MCF 10A (cell line): ENCODE data around the gene CLPX. TPM values are rescaled to one million over a fixed set of nuclear protein-coding genes. Genes with fewer than 3 reads are reported as not detected.

ENCODE experiments used
- BruUV-seq: library from RNA; stranded (reverse); fragments of 400-500 nt; replicated peaks from 2 replicates; lab custom pipeline; 2021; lab: Mats Ljungman, UMichigan
- CTCF ChIA-PET: fragments of 300-600 bp; sonication (Branson Sonifier 250); formaldehyde crosslinking; extraction: SDS; loops from one replicate; lab custom pipeline; 2021; ENCODE audit warnings: antibody characterized with exemption, inconsistent platforms; lab: Yijun Ruan, JAX
- POLR2A ChIA-PET: fragments of 300-600, 350-650 bp; sonication (Branson Sonifier 250); formaldehyde crosslinking; extraction: SDS; loops from one replicate; lab custom pipeline; 2020; ENCODE audit warnings: antibody characterized with exemption, inconsistent platforms; lab: Yijun Ruan, JAX
- DNase-seq: peaks from one replicate; pipeline ENCODE4 v3.0.0-alpha.2; 2018; ENCODE audit not compliant: unreplicated experiment
- H3K27ac Mint-ChIP-seq: one replicate; pipeline ENCODE4 v1.8.0; 2022; ENCODE audit warnings: mild to moderate bottlenecking, low read depth, mixed read lengths; ENCODE audit not compliant: unreplicated experiment
- H3K27me3 Mint-ChIP-seq: one replicate; pipeline ENCODE4 v1.8.0; 2022; ENCODE audit warnings: mixed read lengths; ENCODE audit not compliant: insufficient read depth, unreplicated experiment
- H3K36me3 Mint-ChIP-seq: one replicate; pipeline ENCODE4 v1.8.0; 2022; ENCODE audit warnings: mild to moderate bottlenecking, moderate library complexity, mixed read lengths; ENCODE audit not compliant: insufficient read depth, unreplicated experiment
- H3K4me1 Mint-ChIP-seq: one replicate; pipeline ENCODE4 v1.8.0; 2022; ENCODE audit warnings: mixed read lengths; ENCODE audit not compliant: insufficient read depth, unreplicated experiment
- H3K4me3 Mint-ChIP-seq: one replicate; pipeline ENCODE4 v1.8.0; 2022; ENCODE audit warnings: mild to moderate bottlenecking, moderate library complexity, mixed read lengths; ENCODE audit not compliant: unreplicated experiment
- H3K9me3 Mint-ChIP-seq: one replicate; pipeline ENCODE4 v1.8.0; 2022; ENCODE audit warnings: mixed read lengths; ENCODE audit not compliant: unreplicated experiment
- intact Hi-C: fragments of 100-400 bp; cut with micrococcal nuclease; formaldehyde crosslinking; loops from 2 replicates; pipeline ENCODE4 v1.14.1; 2022
- total RNA-seq: library from RNA; stranded (reverse); gene quantifications from 2 replicates; pipeline ENCODE4 v1.2.3, GENCODE V29; 2022
- TF ChIP-seq, protein P1 (sequence below): fragments of 200-600 bp; IDR thresholded peaks from one replicate; pipeline ENCODE4 v1.8.0; 2022; ENCODE audit warnings: antibody characterized with exemption, mild to moderate bottlenecking; ENCODE audit not compliant: unreplicated experiment

Gene CLPX
- total RNA-seq, 1 experiment from 2014 or later, result 48.9 TPM

- no peaks in the 10 kb centered on the region for H3K9me3 Mint-ChIP-seq
- CTCF ChIA-PET, result interaction anchor here (0.7 to 1.6 kb wide), 3 partner anchors 107 to 150 kb away, joined by 3 to 5 read pairs (median 3); partner anchors contain the start of genes MTFMT and PARP16
- H3K4me1 Mint-ChIP-seq, result peaks cover 5% of the 10 kb centered on the region
- no peaks in the 10 kb centered on the region for H3K27me3 Mint-ChIP-seq
- no peak overlapping the region for H3K27ac Mint-ChIP-seq
- no TSS peak for BruUV-seq
- POLR2A ChIA-PET, result no interaction called here
- intact Hi-C loops, result no loop called here
- TF ChIP-seq, protein P1, sequence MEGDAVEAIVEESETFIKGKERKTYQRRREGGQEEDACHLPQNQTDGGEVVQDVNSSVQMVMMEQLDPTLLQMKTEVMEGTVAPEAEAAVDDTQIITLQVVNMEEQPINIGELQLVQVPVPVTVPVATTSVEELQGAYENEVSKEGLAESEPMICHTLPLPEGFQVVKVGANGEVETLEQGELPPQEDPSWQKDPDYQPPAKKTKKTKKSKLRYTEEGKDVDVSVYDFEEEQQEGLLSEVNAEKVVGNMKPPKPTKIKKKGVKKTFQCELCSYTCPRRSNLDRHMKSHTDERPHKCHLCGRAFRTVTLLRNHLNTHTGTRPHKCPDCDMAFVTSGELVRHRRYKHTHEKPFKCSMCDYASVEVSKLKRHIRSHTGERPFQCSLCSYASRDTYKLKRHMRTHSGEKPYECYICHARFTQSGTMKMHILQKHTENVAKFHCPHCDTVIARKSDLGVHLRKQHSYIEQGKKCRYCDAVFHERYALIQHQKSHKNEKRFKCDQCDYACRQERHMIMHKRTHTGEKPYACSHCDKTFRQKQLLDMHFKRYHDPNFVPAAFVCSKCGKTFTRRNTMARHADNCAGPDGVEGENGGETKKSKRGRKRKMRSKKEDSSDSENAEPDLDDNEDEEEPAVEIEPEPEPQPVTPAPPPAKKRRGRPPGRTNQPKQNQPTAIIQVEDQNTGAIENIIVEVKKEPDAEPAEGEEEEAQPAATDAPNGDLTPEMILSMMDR, result no peak
- no peak for DNase-seq
- peaks cover 77% of the 10 kb centered on the region for H3K36me3 Mint-ChIP-seq
- no peak overlapping the region for H3K4me3 Mint-ChIP-seq
These were observed 5.0 kb downstream of the CLPX start for GRCh38 chr15:65180167-65180566.

DNA sequence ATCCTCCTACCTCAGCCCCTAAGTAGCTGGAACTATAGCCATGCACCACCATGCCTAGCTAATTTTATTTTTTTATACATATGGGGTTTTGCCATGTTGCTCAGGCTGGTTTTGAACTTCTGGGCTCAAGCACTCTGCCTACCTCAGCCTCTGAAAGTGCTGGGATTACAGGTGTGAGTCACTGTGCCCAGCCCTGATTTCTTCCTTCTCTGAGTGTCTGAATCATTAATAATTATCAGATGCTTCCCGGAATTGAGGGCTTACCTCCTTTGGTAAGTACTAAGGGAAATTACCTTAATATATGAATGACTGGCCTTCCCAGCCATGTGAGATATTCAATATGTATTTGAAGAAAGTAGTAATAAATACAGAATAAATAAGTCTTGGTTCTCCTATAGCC, 7.2 kb downstream of the CLPX start:
- Mint-ChIP-seq H3K27ac (no peak overlapping the region), H3K27me3 (no peaks in the 10 kb centered on the region), H3K36me3 (peaks cover 85% of the 10 kb centered on the region), H3K9me3 (no peaks in the 10 kb centered on the region), H3K4me1 (peaks cover 5% of the 10 kb centered on the region), H3K4me3 (no peak overlapping the region)
- TF ChIP-seq, protein P1, result no peak
- CTCF ChIA-PET, result interaction anchor here (1.2 kb wide), 1 partner anchor 93 kb away, joined by 5 read pairs; no protein-coding TSS in a partner anchor
- peak; percentile 31 for DNase-seq
- intact Hi-C loops, result no loop called here
- BruUV-seq, result no TSS peak
- POLR2A ChIA-PET, result interaction anchor here (0.6 to 2.8 kb wide), 5 partner anchors 9 to 424 kb away, joined by 3 to 7 read pairs (median 3); partner anchors contain the start of genes PARP16 and PDCD7

DNA sequence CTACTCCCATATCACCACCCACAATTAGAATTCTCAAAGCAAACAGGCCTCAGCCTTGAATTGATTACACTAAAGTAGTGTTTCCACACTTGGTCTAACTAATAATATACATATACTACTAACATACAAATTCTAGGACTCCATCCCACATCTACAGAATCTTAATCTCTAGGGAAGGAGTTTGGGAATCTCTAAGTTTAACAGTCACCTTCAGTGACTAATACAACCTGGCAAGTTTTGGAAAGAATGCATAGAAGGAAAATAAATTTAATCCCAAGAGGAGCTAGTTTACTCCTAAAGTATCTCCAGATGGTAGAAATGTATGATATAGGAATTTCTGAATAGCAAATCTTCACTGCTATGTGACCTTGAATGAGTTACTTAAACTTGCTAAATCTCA, 9.1 kb downstream of the CLPX start:
- intact Hi-C loops, result no loop called here
- no peak overlapping the region for H3K27ac Mint-ChIP-seq
- BruUV-seq, result no TSS peak

DNA sequence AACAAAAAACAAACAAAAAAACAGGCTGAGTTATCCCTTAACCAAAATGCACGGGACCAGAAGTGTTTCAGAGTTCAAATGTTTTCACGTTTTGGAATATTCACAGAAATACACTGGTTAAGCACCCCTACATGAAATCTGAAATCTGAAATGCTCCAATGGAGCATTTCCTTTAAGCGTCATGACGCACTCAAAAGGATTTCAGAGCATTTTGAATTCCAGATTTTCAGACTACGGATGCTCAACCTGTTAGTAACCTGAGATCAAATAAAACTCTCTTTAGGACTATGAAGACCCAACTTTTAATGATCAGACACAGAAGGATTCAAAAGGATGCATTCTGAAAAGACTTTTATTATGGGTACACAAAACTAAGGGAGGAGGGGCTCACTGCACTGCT, 9.6 kb downstream of the CLPX start:
- TF ChIP-seq, protein P1, result no peak
- ChIA-PET POLR2A (interaction anchor here (1.0 kb wide), 1 partner anchor 10 kb away, joined by 5 read pairs; the partner anchor contains the start of gene CLPX), CTCF (no interaction called here)
- no peaks in the 10 kb centered on the region for H3K27me3 Mint-ChIP-seq
- peaks cover 5% of the 10 kb centered on the region for H3K4me1 Mint-ChIP-seq
- DNase-seq, result no peak
- intact Hi-C loops, result no loop called here
- peaks cover 94% of the 10 kb centered on the region for H3K36me3 Mint-ChIP-seq
- no peak overlapping the region for H3K4me3 Mint-ChIP-seq
- no TSS peak for BruUV-seq
- no peak overlapping the region for H3K27ac Mint-ChIP-seq
- no peaks in the 10 kb centered on the region for H3K9me3 Mint-ChIP-seq

More for the DNA sequence above, 9.1 kb downstream of the CLPX start:
- Mint-ChIP-seq H3K27me3 (no peaks in the 10 kb centered on the region), H3K36me3 (peaks cover 94% of the 10 kb centered on the region), H3K4me1 (peaks cover 5% of the 10 kb centered on the region), H3K9me3 (no peaks in the 10 kb centered on the region), H3K4me3 (no peak overlapping the region)
- TF ChIP-seq, protein P1, result no peak
- DNase-seq, result no peak
- POLR2A ChIA-PET, result interaction anchor here (1.0 kb wide), 1 partner anchor 9 kb away, joined by 5 read pairs; the partner anchor contains the start of gene CLPX
- CTCF ChIA-PET, result no interaction called here
